NT2/D1 (cell line): ENCODE results near the gene ONECUT2.

Experiments
- SUZ12 ChIP-seq: IDR thresholded peaks from 2 replicates; pipeline ENCODE4 v1.6.1; 2011; ENCODE audit not compliant: insufficient read length, insufficient read depth; ENCODE audit errors: extremely low read depth
- YY1 ChIP-seq: IDR thresholded peaks from 2 replicates; pipeline ENCODE4 v1.6.1; 2011; ENCODE audit not compliant: insufficient read length, insufficient read depth
- ZNF274 ChIP-seq: IDR thresholded peaks from 2 replicates; pipeline ENCODE4 v1.6.1; 2011; ENCODE audit warnings: mild to moderate bottlenecking, low read depth, low read length

- TF ChIP-seq YY1 (no peak), ZNF274 (no peak), SUZ12 (no peak)
Measured at GRCh38 chr18:57466745-57467409, 31.7 kb downstream of the ONECUT2 start.
